Gastroesophageal sphincter (tissue), 3 donors: ENCODE results near the gene RPL11.

Experiments
- EP300 ChIP-seq: sonication (generic); formaldehyde crosslinking; IDR thresholded peaks from one replicate; pipeline ENCODE4 v1.6.1; 2017; ENCODE audit warnings: antibody characterized with exemption, mild to moderate bottlenecking
- POLR2AphosphoS5 ChIP-seq: sonication (generic); formaldehyde crosslinking; IDR thresholded peaks from one replicate; pipeline ENCODE4 v1.6.1; 2017; ENCODE audit warnings: antibody characterized with exemption
- TF ChIP-seq, protein P1 (sequence below), 4 experiments: fragments of 200-600 bp in 2 of 4; fragments of 450-650 bp in 2 of 4; sonication (generic) in 1 of 4; IDR thresholded peaks; one replicate each; pipeline ENCODE4 v1.5.1; 2017 to 2019; ENCODE audit warnings: antibody characterized with exemption in 4 of 4, mild to moderate bottlenecking in 2 of 4, moderate library complexity in 2 of 4

DNA sequence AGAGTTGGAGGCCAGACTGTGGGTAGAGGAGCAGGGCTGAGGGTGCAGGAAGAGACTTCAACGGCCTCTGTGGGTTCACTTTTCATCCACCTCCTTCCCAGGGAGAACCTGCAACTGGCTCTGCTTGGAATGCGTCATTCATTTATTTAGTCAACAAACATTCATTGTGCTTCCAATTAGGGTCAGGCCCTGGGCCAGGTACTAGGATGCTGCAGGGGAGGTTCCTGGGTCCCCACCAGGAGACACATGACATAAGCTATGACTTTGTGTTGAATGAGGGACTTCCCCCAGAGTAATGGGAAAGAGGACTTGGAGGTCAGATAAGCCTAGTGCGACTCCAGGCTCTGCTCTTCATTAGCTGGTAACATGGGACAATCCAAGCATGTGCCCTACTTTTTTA lies 46.3 kb upstream of the RPL11 start:
- TF ChIP-seq, protein P1, sequence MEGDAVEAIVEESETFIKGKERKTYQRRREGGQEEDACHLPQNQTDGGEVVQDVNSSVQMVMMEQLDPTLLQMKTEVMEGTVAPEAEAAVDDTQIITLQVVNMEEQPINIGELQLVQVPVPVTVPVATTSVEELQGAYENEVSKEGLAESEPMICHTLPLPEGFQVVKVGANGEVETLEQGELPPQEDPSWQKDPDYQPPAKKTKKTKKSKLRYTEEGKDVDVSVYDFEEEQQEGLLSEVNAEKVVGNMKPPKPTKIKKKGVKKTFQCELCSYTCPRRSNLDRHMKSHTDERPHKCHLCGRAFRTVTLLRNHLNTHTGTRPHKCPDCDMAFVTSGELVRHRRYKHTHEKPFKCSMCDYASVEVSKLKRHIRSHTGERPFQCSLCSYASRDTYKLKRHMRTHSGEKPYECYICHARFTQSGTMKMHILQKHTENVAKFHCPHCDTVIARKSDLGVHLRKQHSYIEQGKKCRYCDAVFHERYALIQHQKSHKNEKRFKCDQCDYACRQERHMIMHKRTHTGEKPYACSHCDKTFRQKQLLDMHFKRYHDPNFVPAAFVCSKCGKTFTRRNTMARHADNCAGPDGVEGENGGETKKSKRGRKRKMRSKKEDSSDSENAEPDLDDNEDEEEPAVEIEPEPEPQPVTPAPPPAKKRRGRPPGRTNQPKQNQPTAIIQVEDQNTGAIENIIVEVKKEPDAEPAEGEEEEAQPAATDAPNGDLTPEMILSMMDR (IDR thresholded peaks at IDR 0.05): no peak
- no peak for TF ChIP-seq EP300
- no peak for TF ChIP-seq POLR2AphosphoS5
